ENCODE data around the gene PHKB. TPM values are rescaled to one million over a fixed set of nuclear protein-coding genes. Genes with fewer than 3 reads are reported as not detected.
"Not testable (repeated sequence)": the region's sequence is repeated elsewhere in the genome, so short reads cannot be mapped to it uniquely, and the experiment has no call there.

PHKB gene
- total and polyA plus RNA-seq, 2 of the 8 experiments (the other 6 are each of a cell fraction or from before 2014, with no cell fraction given), result 18.6 to 38.3 TPM

DNA sequence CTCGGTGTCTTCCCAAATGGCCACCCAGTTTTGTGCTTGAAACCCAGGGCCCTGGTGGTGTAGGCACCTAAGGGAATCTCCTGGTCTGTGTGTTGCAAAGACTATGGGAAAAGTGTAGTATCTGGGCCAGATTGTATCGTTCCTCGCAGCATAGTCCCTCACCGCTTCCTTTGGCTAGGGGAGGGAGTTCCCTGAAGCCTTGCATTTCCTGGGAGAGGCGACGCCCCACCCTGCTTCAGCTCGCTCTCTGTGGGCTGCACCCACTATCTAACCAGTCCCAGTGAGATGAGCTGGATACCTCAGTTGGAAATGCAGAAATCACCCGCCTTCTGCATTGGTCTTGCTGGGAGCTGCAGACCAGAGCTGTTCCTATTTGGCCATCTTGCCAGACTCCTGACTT, 93.5 kb downstream of the PHKB start:
- H3K18ac ChIP-seq (ENCODE audit: extremely low read depth, low read length); H3K79me2 ChIP-seq (ENCODE audit: control insufficient read depth in 1 of 2, insufficient read depth in 2 of 2, low read length in 2 of 2); H3K27ac ChIP-seq (ENCODE audit: low read depth, low read length); H4K8ac ChIP-seq (ENCODE audit: extremely low read depth, insufficient read depth, low read length); H4K20me1 ChIP-seq (replicated peaks in 1 of 2; ENCODE audit: control insufficient read depth in 1 of 2, insufficient read depth in 2 of 2, low read length in 2 of 2); H3K56ac ChIP-seq (replicated peaks; ENCODE audit: insufficient read length, low read depth, low read length); H3K23me2 ChIP-seq (ENCODE audit: low read depth, low read length); DNase-seq (ENCODE audit: low read depth in 1 of 2, low spot score in 2 of 2); H3K79me1 ChIP-seq (ENCODE audit: low read depth, low read length); H3K9ac ChIP-seq (replicated peaks in 1 of 4; ENCODE audit: extremely low read depth in 1 of 4, low read depth in 3 of 4, low read length in 3 of 4); H3K4ac ChIP-seq (replicated peaks; ENCODE audit: insufficient read length, low read depth, low read length); H2AFZ ChIP-seq (ENCODE audit: low read length); H2BK20ac ChIP-seq (ENCODE audit: low read length); H4K91ac ChIP-seq (replicated peaks; ENCODE audit: insufficient read length, low read length); H2AK5ac ChIP-seq (ENCODE audit: low read depth, low read length); H3K4me2 ChIP-seq (ENCODE audit: insufficient read depth in 1 of 2, low read depth in 2 of 2, low read length in 2 of 2); H3K27me3 ChIP-seq (replicated peaks in 1 of 4; ENCODE audit: control insufficient read depth in 3 of 4, extremely low read depth in 1 of 4, insufficient read depth in 3 of 4, low read length in 3 of 4); H2BK15ac ChIP-seq (ENCODE audit: low read length); H3K23ac ChIP-seq (ENCODE audit: insufficient read length); H3K36me3 ChIP-seq (ENCODE audit: control insufficient read depth in 2 of 4, insufficient read depth in 4 of 4, low read length in 3 of 4); H2BK5ac ChIP-seq (ENCODE audit: low read depth, low read length); H4K5ac ChIP-seq (ENCODE audit: insufficient read length, low read depth, low read length); H2BK12ac ChIP-seq (ENCODE audit: low read depth, low read length); H3K4me3 ChIP-seq (ENCODE audit: extremely low read depth in 1 of 4, insufficient read depth in 2 of 4, low read depth in 3 of 4, low read length in 4 of 4); H3K14ac ChIP-seq (ENCODE audit: insufficient read length); FAIRE-seq; H3K9me3 ChIP-seq (ENCODE audit: insufficient read depth in 2 of 2, low read depth in 1 of 2, low read length in 1 of 2); H2BK120ac ChIP-seq (replicated peaks; ENCODE audit: low read depth, low read length); H3K4me1 ChIP-seq (replicated peaks in 1 of 4; ENCODE audit: control insufficient read depth in 3 of 4, insufficient read depth in 4 of 4, low read length in 3 of 4); POLR2A ChIA-PET (ENCODE audit: partially characterized antibody): not testable (repeated sequence)
- CTCF ChIA-PET (ENCODE audit: partially characterized antibody), result interaction anchor here (0.9 kb wide), 1 partner anchor 602 kb away, joined by 3 read pairs; no protein-coding TSS in a partner anchor
- 89% methylated on average over 8 of the region's 8 CpGs; no CpG with 5 or more reads in 1 of the 2 experiments for WGBS, 2 experiments (ENCODE audit: extremely low coverage in 1 of 2, insufficient coverage in 1 of 2, insufficient read length in 1 of 2, insufficient replicate concordance in 2 of 2, low coverage in 1 of 2, low lambda C conversion rate in 2 of 2, missing lambda C conversion rate in 1 of 2)

Measured in H1 (cell line).